ENCODE results near the gene PDE8B. TPM values are rescaled to one million over a fixed set of nuclear protein-coding genes. Genes with fewer than 3 reads are reported as not detected.

PDE8B gene
- total RNA-seq, 1 donor from 2014 or later = 5.9 TPM

DNA sequence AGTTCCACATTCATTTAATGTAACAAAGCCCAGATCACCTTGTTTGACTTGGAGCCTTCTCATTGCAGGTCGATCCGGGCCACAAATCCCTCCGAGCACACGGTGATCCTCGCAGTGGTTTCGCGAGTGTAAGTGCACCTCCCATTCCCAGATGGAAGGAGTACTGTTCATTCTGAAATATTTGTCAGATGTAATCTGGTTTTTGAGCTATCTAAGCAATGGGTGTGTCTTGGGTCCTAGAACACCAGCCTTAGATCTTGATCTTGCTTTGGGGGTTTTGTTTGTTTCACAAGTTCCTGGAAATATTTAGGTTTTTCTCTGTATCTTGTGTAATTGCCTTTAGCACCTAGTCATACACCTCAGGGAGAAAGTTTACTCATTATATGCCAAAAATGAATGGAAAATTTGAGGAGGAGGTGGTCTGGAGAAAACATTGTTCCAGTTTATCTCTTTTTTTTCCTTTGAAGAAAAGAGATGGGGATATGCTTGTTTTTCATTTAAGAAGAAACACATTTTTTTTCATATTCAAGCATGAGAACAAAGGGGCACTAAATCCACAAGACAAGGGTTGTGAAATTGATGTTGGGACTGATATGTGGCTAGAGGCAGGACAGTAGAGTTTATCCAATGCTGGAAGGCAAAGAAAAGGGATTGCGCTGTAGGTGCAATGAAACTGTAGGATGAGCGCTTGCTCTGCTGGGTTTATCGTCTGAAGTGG lies 118.6 kb downstream of the PDE8B start:
- TF ChIP-seq, protein P1, sequence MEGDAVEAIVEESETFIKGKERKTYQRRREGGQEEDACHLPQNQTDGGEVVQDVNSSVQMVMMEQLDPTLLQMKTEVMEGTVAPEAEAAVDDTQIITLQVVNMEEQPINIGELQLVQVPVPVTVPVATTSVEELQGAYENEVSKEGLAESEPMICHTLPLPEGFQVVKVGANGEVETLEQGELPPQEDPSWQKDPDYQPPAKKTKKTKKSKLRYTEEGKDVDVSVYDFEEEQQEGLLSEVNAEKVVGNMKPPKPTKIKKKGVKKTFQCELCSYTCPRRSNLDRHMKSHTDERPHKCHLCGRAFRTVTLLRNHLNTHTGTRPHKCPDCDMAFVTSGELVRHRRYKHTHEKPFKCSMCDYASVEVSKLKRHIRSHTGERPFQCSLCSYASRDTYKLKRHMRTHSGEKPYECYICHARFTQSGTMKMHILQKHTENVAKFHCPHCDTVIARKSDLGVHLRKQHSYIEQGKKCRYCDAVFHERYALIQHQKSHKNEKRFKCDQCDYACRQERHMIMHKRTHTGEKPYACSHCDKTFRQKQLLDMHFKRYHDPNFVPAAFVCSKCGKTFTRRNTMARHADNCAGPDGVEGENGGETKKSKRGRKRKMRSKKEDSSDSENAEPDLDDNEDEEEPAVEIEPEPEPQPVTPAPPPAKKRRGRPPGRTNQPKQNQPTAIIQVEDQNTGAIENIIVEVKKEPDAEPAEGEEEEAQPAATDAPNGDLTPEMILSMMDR (IDR thresholded peaks at IDR 0.05) = no peak
- TF ChIP-seq POLR2A (IDR thresholded peaks at IDR 0.05) (no peak), POLR2AphosphoS5 (IDR thresholded peaks at IDR 0.05; ENCODE audit: insufficient read depth in 1 of 2, low read depth in 1 of 2) (no peak)
- Histone ChIP-seq H3K27ac (no peak overlapping the region), H3K27me3 (no peaks in the 10 kb centered on the region), H3K36me3 (no peaks in the 10 kb centered on the region), H3K4me3 (no peak overlapping the region), H3K9me3 (no peaks in the 10 kb centered on the region), H3K4me1 (no peaks in the 10 kb centered on the region)
- intact Hi-C loops (cut with DNase I) = no loop called here
- DNase-seq (ENCODE audit: extremely low spot score in 2 of 2) = no peak

DNA sequence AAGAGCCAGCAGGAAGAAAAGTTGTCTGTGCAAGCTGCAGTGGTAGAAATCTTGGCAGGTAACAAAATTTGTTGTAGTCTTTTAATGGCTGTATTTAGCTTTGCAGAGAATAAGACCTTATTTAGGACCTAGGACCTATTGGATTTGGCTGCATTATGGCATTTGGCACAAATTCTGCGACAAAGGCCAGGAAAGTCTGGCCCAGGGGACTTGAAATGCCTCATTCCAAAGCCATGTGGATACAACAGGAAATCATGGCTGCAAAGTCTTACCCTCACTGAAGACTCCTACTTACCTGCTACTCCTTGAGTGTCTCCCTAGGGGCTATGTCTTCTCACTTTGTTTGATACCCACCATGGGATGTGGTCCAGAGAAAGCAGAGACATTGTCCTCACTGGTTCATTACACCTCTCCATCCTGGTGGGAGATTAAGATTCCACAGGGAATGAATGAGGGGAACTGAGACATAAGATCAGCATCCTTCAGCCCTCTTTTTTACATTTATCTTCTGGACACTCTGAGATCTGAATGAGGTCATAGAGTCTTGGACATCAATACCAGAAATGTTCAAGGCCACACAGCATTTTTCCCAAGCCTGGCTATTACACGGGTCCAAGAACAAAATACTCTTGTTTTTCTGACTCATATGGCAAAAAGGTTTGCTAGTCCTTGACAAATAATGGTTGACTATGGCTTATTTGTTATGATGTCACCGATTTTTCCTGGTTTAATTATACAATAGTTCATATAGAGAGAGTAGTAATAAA lies 119.4 kb downstream of the PDE8B start:
- intact Hi-C loops (cut with DNase I) = no loop called here
- Histone ChIP-seq H3K4me1 (no peaks in the 10 kb centered on the region), H3K27me3 (no peaks in the 10 kb centered on the region), H3K9me3 (no peaks in the 10 kb centered on the region), H3K27ac (no peak overlapping the region), H3K4me3 (no peak overlapping the region), H3K36me3 (no peaks in the 10 kb centered on the region)
- no peak for DNase-seq (ENCODE audit: extremely low spot score in 2 of 2)
- TF ChIP-seq, protein P1 (IDR thresholded peaks at IDR 0.05) = no peak
- TF ChIP-seq POLR2A (IDR thresholded peaks at IDR 0.05) = no peak
- TF ChIP-seq POLR2AphosphoS5 (IDR thresholded peaks at IDR 0.05; ENCODE audit: insufficient read depth in 1 of 2, low read depth in 1 of 2) = no peak

DNA sequence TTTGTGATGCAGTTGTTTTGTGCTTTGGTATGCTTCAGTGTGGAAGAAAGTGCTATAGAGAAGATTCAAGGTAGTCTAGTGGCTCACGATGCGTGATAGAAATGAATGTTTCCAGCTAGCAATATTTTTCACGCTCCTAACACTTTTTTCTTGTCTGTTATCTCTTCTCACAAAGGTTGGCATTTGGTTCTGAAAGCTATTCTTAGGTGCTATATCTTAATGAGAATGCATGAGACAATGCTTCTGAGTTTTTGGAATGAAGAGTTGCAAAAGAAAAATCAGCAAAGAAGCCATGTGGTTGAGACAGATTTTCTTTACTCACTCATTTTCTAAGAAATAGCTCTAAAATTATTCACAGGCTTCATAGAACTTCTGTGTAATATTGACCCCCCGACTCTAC lies 122.6 kb downstream of the PDE8B start:
- Histone ChIP-seq H3K4me1 (no peaks in the 10 kb centered on the region), H3K27me3 (no peaks in the 10 kb centered on the region), H3K36me3 (no peaks in the 10 kb centered on the region), H3K27ac (no peak overlapping the region), H3K4me3 (no peak overlapping the region), H3K9me3 (no peaks in the 10 kb centered on the region)
- TF ChIP-seq, protein P1 (IDR thresholded peaks at IDR 0.05) = no peak
- TF ChIP-seq POLR2AphosphoS5 (IDR thresholded peaks at IDR 0.05; ENCODE audit: insufficient read depth in 1 of 2, low read depth in 1 of 2) = no peak
- no peak for TF ChIP-seq POLR2A (IDR thresholded peaks at IDR 0.05)
- no peak for DNase-seq (ENCODE audit: extremely low spot score in 2 of 2)
- intact Hi-C loops (cut with DNase I) = no loop called here

DNA sequence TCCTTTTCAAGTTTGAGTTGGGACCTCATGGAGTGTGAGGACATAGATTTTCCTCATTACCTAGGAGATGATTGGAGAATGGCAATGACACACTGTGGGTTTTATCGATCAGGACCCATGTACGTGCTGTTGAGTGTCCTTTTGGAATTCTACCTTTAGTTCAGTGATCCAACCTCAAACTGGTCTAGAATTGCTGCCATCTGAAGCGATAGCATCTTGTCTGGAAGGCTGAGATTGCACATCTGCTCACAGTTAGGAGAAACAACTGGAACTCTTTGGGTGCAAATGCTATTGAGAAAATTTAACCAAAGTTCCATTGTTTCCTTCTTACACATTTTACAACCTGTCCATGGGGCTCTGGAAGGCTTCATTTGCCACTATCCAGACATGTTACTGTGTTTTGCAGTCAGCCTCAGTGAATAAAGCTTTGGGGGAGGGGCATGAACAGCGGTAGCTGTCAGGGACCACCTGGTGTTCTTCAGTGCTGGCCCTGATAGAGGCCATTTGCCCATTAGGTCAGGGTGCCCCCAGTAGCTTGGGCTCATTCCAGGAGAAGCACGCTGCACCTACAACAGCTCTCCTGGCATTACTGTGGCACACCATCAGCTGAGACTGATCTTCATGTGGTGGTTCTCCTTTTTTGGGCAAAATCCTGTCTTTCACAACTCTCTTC lies 123.1 kb downstream of the PDE8B start:
- Histone ChIP-seq H3K9me3 (no peaks in the 10 kb centered on the region), H3K4me3 (no peak overlapping the region), H3K27ac (no peak overlapping the region), H3K27me3 (no peaks in the 10 kb centered on the region), H3K4me1 (no peaks in the 10 kb centered on the region), H3K36me3 (no peaks in the 10 kb centered on the region)
- TF ChIP-seq POLR2A (IDR thresholded peaks at IDR 0.05) = no peak
- intact Hi-C loops (cut with DNase I) = no loop called here
- no peak for DNase-seq (ENCODE audit: extremely low spot score in 2 of 2)

DNA sequence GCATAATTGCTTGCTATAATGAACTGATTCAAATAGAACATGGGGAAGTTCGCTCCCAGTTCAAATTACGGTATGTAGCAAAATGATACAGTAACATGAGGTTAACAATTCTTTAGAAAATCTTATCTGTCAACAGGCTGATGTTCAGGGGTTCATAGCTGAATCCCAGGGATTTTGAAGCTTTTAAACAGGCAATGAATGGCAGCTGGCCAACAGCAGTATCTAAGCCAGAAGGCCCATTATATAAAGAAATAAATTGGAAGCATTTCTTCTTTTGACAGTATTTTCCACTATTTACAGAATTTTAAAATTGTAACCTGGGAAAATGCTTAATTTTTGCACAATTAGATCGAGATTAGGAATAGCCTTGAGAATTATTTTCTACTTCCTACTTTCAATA lies 126.8 kb downstream of the PDE8B start:
- intact Hi-C loops (cut with DNase I) = no loop called here
- TF ChIP-seq, protein P1 (IDR thresholded peaks at IDR 0.05) = no peak
- no peak for TF ChIP-seq POLR2AphosphoS5 (IDR thresholded peaks at IDR 0.05; ENCODE audit: insufficient read depth in 1 of 2, low read depth in 1 of 2)
- TF ChIP-seq POLR2A (IDR thresholded peaks at IDR 0.05) = no peak
- Histone ChIP-seq H3K9me3 (no peaks in the 10 kb centered on the region), H3K27me3 (no peaks in the 10 kb centered on the region), H3K27ac (no peak overlapping the region), H3K4me1 (no peaks in the 10 kb centered on the region), H3K36me3 (no peaks in the 10 kb centered on the region), H3K4me3 (no peak overlapping the region)
- no peak for DNase-seq (ENCODE audit: extremely low spot score in 2 of 2)

All from vagina (tissue), 2 donors.